RWPE2 (cell line): Measurements from ENCODE around the gene PIK3R6.

Source experiments
- ATAC-seq: fragments of 200-7000 bp; cut with Tn5 transposase; 3 replicates; pipeline ENCODE4 v1.9.1; 2021; ENCODE audit warnings: low read depth
- DNase-seq: peaks from one replicate; pipeline ENCODE4 v3.0.0-alpha.2; 2020; ENCODE audit warnings: low spot score
- H3K27ac ChIP-seq: fragments of 450-650 bp; 2 replicates; pipeline ENCODE4 v1.5.1; 2017; ENCODE audit warnings: mild to moderate bottlenecking; ENCODE audit not compliant: poor library complexity, severe bottlenecking
- H3K27me3 ChIP-seq: fragments of 250-450 bp; sonication (Bioruptor Pico); 2 replicates; pipeline ENCODE4 v1.5.1; 2021; ENCODE audit warnings: mild to moderate bottlenecking, moderate library complexity; ENCODE audit not compliant: insufficient read depth, poor library complexity, severe bottlenecking
- H3K36me3 ChIP-seq: fragments of 250-450 bp; sonication (Bioruptor Pico); 2 replicates; pipeline ENCODE4 v1.5.1; 2020; ENCODE audit warnings: low read depth, mild to moderate bottlenecking, moderate library complexity
- H3K4me1 ChIP-seq: fragments of 250-450 bp; sonication (Bioruptor Pico); 2 replicates; pipeline ENCODE4 v1.5.1; 2021; ENCODE audit warnings: mild to moderate bottlenecking, moderate library complexity; ENCODE audit not compliant: insufficient read depth, poor library complexity, severe bottlenecking
- H3K4me3 ChIP-seq: fragments of 250-450 bp; sonication (Bioruptor Pico); 2 replicates; pipeline ENCODE4 v1.5.1; 2021; ENCODE audit warnings: mild to moderate bottlenecking, moderate library complexity; ENCODE audit not compliant: severe bottlenecking
- H3K9me3 ChIP-seq: fragments of 250-450 bp; sonication (Bioruptor Pico); 2 replicates; pipeline ENCODE4 v1.5.1; 2021; ENCODE audit warnings: mild to moderate bottlenecking, moderate library complexity; ENCODE audit not compliant: severe bottlenecking
- TF ChIP-seq, protein P1 (sequence below): fragments of 450-650 bp; IDR thresholded peaks from one replicate; pipeline ENCODE4 v1.5.1; 2017; ENCODE audit warnings: mild to moderate bottlenecking, moderate library complexity; ENCODE audit not compliant: poor library complexity, severe bottlenecking

The PIK3R6 gene

DNA sequence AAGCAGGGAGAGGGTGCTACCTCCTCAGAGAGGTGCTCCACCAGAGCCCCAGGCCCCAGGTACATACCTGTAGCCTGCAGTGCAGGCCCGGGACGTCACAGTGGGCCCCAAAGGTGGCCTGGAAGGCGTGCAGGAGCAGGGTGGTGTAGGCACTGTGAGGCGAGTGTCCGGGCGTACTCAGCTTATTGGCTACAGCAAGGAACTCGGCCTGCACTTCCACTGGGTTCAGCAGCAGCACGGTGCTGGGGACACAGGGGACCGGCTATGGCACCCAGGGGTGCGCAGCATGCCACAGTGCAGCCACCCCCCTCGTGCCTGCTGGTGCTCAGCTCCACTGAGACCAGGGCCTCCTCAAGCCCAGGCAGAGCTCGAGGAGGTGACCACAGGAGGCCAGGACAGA, 23.2 kb upstream of the PIK3R6 start:
- no peak for ATAC-seq

DNA sequence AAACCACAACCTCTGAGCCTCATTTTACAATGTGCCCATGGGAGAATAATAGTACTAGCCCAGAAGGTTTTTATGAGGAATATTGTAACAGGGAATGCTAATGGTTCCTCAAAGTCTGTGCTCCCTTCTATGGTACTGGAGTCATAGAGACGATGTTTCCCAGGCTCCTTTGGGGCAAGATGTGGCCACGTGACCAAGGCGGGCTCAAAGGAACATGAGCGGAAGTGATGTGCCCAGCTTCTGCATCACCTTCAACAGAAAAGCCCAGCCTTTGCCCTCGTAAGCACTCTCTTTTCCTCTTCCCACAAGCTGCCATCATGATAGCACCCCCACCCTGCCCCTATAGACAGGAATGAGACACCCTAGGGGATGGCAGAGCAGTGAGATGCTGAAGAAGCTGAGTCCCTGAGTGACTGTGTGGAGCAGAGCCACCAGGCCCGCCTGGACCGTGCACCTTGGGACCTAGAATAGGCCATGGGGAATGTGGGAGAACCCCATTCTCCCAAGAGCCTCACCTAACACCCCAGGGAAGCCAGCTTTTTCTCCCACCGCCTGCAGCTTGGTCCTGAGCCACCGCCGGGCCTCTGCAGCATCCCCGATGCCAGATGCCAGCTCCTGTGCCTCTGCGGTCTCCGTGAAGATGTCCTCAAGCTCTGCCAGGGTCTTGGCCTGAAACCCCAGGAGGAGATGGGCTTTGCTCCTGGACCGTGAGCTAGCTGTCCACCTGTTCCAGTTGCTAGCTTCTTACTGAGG, 22.2 kb upstream of the PIK3R6 start:
- Histone ChIP-seq H3K27me3 (no peaks in the 10 kb centered on the region), H3K9me3 (no peaks in the 10 kb centered on the region), H3K36me3 (no peaks in the 10 kb centered on the region), H3K27ac (no peak overlapping the region), H3K4me1 (no peaks in the 10 kb centered on the region), H3K4me3 (no peak overlapping the region)
- no peak for DNase-seq
- TF ChIP-seq, protein P1, sequence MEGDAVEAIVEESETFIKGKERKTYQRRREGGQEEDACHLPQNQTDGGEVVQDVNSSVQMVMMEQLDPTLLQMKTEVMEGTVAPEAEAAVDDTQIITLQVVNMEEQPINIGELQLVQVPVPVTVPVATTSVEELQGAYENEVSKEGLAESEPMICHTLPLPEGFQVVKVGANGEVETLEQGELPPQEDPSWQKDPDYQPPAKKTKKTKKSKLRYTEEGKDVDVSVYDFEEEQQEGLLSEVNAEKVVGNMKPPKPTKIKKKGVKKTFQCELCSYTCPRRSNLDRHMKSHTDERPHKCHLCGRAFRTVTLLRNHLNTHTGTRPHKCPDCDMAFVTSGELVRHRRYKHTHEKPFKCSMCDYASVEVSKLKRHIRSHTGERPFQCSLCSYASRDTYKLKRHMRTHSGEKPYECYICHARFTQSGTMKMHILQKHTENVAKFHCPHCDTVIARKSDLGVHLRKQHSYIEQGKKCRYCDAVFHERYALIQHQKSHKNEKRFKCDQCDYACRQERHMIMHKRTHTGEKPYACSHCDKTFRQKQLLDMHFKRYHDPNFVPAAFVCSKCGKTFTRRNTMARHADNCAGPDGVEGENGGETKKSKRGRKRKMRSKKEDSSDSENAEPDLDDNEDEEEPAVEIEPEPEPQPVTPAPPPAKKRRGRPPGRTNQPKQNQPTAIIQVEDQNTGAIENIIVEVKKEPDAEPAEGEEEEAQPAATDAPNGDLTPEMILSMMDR, result no peak
- ATAC-seq, result no peak

More for the DNA sequence above, 23.2 kb upstream of the PIK3R6 start:
- Histone ChIP-seq H3K27ac (no peak overlapping the region), H3K9me3 (no peaks in the 10 kb centered on the region), H3K27me3 (no peaks in the 10 kb centered on the region), H3K36me3 (no peaks in the 10 kb centered on the region), H3K4me3 (no peak overlapping the region), H3K4me1 (no peaks in the 10 kb centered on the region)
- DNase-seq, result no peak
- TF ChIP-seq, protein P1, result no peak

DNA sequence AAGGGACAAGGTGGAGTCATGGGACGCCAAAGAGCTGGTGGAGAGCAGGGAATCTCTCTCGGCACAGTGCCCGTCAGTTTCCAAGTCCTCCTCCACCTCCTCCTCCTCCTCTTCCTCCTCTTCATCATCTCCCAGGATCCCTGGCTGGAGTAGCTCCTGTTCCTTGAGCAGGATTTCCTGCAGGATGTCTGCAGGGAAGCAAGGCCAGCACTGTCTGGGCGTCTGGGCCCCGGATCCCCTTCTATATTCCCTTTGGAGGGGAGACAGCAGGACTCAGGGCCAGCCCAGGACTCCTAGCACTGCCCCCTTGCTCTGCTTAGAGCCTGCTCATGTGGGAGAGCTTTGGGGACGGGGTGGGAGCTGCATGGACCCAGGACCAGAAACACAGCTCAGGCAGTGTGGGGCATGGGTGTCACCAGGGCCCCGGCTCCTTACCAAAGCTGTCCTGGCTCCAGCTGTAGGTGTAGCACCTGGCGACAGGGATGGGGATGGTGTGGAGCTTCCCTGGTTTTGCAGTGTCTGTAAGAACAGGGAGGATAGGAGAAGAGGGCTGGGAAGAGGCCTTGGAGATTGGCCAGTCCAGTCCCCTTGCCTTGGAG, 21.3 kb upstream of the PIK3R6 start:
- no peak for DNase-seq
- Histone ChIP-seq H3K4me3 (no peak overlapping the region), H3K27ac (no peak overlapping the region), H3K36me3 (no peaks in the 10 kb centered on the region), H3K27me3 (no peaks in the 10 kb centered on the region), H3K4me1 (no peaks in the 10 kb centered on the region), H3K9me3 (no peaks in the 10 kb centered on the region)
- no peak for ATAC-seq
- TF ChIP-seq, protein P1, result no peak

DNA sequence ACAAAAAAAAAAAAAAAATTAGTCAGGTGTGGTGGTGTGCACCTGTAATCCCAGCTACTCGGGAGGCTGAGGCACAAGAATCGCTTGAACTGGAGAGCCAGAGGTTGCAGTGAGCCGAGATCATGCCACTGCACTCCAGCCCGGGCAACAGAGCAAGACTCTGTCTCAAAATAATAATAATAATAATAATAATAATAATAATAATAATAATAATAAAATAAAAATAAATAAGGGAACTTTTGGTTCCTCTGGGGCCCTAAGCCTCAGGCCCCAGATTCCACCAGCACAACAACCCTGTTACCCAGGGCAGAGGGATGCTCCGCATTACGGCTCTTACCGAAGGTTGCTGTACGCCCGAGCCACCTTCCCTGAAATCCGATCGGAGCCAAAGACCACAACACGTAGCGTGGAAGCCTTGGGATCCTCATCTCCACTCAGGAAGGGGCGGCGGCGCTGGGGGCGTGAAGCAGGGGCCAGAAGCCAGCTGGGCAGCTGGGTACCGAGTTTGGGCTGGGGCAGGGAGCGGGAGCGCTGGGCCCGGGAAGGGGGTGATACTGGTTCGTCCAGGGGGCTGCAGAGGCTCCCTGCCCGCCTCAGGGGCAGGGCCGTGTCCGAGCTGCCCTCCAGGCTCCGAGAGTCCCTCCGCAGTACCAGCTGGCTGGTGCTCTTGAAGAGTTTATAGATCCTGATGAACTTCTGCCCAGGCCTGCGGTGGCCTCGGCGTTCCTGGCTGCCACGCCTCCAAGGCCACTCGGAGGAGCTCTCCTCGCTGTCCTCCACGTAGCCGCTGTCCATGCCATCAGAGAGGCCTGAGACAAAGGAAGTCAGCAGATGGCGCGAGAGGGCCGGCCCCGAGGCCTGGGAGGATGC, 20.6 kb upstream of the PIK3R6 start:
- no peak for DNase-seq
- TF ChIP-seq, protein P1, result no peak
- H3K4me3 ChIP-seq, result no peak overlapping the region
- no peaks in the 10 kb centered on the region for H3K4me1 ChIP-seq
- no peak for ATAC-seq
- H3K27ac ChIP-seq, result no peak overlapping the region
- no peaks in the 10 kb centered on the region for H3K9me3 ChIP-seq
- no peaks in the 10 kb centered on the region for H3K27me3 ChIP-seq
- no peaks in the 10 kb centered on the region for H3K36me3 ChIP-seq
